SK-N-SH (cell line): ENCODE data around the gene LAPTM5. TPM values are rescaled to one million over a fixed set of nuclear protein-coding genes. Genes with fewer than 3 reads are reported as not detected.

Source experiments
- CTCF ChIA-PET: fragments of 300-600, 350-600 bp; formaldehyde crosslinking; extraction: SDS; loops from one replicate; lab custom pipeline; 2021; lab: Yijun Ruan, JAX
- POLR2A ChIA-PET: fragments of 350-600 bp; sonication (Branson Sonifier 250); formaldehyde crosslinking; extraction: SDS; loops from one replicate; lab custom pipeline; 2020; ENCODE audit warnings: antibody characterized with exemption, inconsistent platforms; lab: Yijun Ruan, JAX
- DNase-seq: peaks from one replicate; pipeline ENCODE4 v3.0.0; 2012
- H2AFZ ChIP-seq: fragments of 200-600 bp; sonication (generic); 2 replicates; pipeline ENCODE4 v1.8.1; 2016; ENCODE audit warnings: antibody characterized with exemption, mild to moderate bottlenecking, low read depth
- H3F3A ChIP-seq: fragments of 200-600 bp; sonication (generic); replicated peaks from 2 replicates; pipeline ENCODE3; 2016; ENCODE audit warnings: antibody characterized with exemption, mild to moderate bottlenecking; ENCODE audit not compliant: insufficient read depth
- H3K27ac ChIP-seq, 2 experiments: fragments of 200-500 bp in 1 of 2; fragments of 200-600 bp in 1 of 2; sonication (Bioruptor generic) in 1 of 2; sonication (generic), shearing (Covaris generic) in 1 of 2; 2 replicates each; pipeline versions ENCODE4 v1.5.1 to v1.6.1; 2014 to 2016; ENCODE audit warnings: low read depth in 2 of 2, inconsistent platforms in 1 of 2, low read length in 1 of 2, mild to moderate bottlenecking in 1 of 2, mixed read lengths in 1 of 2
- H3K27me3 ChIP-seq: fragments of 200-600 bp; sonication (generic), shearing (Covaris generic); 2 replicates; pipeline ENCODE4 v1.6.1; 2016; ENCODE audit warnings: mixed run types; ENCODE audit not compliant: insufficient read depth
- H3K36me3 ChIP-seq, 2 experiments: fragments of 200-500 bp in 1 of 2; fragments of 200-600 bp in 1 of 2; sonication (Bioruptor generic) in 1 of 2; sonication (generic) in 1 of 2; replicated peaks in 1 of 2; 2 replicates each; pipeline versions ENCODE3 to v1.5.1; 2014 to 2016; ENCODE audit warnings: low read length in 1 of 2, mild to moderate bottlenecking in 1 of 2; ENCODE audit not compliant: insufficient read depth in 2 of 2, control insufficient read depth in 1 of 2
- H3K4me1 ChIP-seq, 2 experiments: fragments of 200-500 bp in 1 of 2; fragments of 200-600 bp in 1 of 2; sonication (Bioruptor generic) in 1 of 2; sonication (generic), shearing (Covaris generic) in 1 of 2; 2 replicates each; pipeline versions ENCODE4 v1.5.1 to v1.6.1; 2014 to 2016; ENCODE audit warnings: low read depth in 1 of 2, low read length in 1 of 2, mixed run types in 1 of 2; ENCODE audit not compliant: insufficient read depth in 2 of 2, control insufficient read depth in 1 of 2
- H3K4me2 ChIP-seq: fragments of 200-600 bp; sonication (generic), shearing (Covaris generic); 2 replicates; pipeline ENCODE4 v1.6.1; 2017; ENCODE audit warnings: mixed run types
- H3K4me3 ChIP-seq, 2 experiments: fragments of 200-500 bp in 1 of 2; fragments of 200-600 bp in 1 of 2; sonication (Bioruptor generic) in 1 of 2; sonication (generic), shearing (Covaris generic) in 1 of 2; 2 replicates each; pipeline versions ENCODE4 v1.5.1 to v1.8.1; 2014 to 2016; ENCODE audit warnings: low read depth in 2 of 2, inconsistent platforms in 1 of 2, low read length in 1 of 2, mild to moderate bottlenecking in 1 of 2, mixed read lengths in 1 of 2, moderate library complexity in 1 of 2
- H3K79me2 ChIP-seq: fragments of 200-600 bp; sonication (generic); 2 replicates; pipeline ENCODE4 v1.8.1; 2017; ENCODE audit warnings: mild to moderate bottlenecking; ENCODE audit not compliant: insufficient read depth
- H3K9ac ChIP-seq: fragments of 200-600 bp; sonication (generic); 2 replicates; pipeline ENCODE4 v1.6.1; 2017; ENCODE audit warnings: mixed run types
- H3K9me2 ChIP-seq: fragments of 200-600 bp; sonication (generic); 2 replicates; pipeline ENCODE4 v1.6.1; 2017; ENCODE audit warnings: mixed run types
- H3K9me3 ChIP-seq: fragments of 200-600 bp; sonication (generic); 2 replicates; pipeline ENCODE4 v1.6.1; 2017; ENCODE audit warnings: mixed run types, mild to moderate bottlenecking, moderate library complexity
- H4K20me1 ChIP-seq: fragments of 200-600 bp; sonication (generic); 2 replicates; pipeline ENCODE4 v1.6.1; 2017; ENCODE audit warnings: mild to moderate bottlenecking, mixed run types; ENCODE audit not compliant: insufficient read depth
- CHD2 ChIP-seq: fragments of 150-350 bp; IDR thresholded peaks from 2 replicates; pipeline ENCODE4 v1.6.1; 2018; ENCODE audit warnings: low read length; ENCODE audit not compliant: partially characterized antibody
- EZH2phosphoT487 ChIP-seq: fragments of 200-600 bp; sonication (generic); IDR thresholded peaks from 2 replicates; pipeline ENCODE4 v1.6.1; 2017; ENCODE audit warnings: low read depth, mixed run types, mild to moderate bottlenecking, antibody characterized with exemption, moderate library complexity, borderline replicate concordance
- JUND ChIP-seq: IDR thresholded peaks from 2 replicates; pipeline ENCODE4 v1.4.0; 2012
- PBX3 ChIP-seq: IDR thresholded peaks from 2 replicates; pipeline ENCODE4; 2012
- REST ChIP-seq: IDR thresholded peaks from 2 replicates; pipeline ENCODE4 v1.6.1; 2012; ENCODE audit warnings: mild to moderate bottlenecking, low read depth, low read length, moderate library complexity
- RXRA ChIP-seq: IDR thresholded peaks from 2 replicates; pipeline ENCODE4 v1.4.0; 2012; ENCODE audit warnings: low read depth, mild to moderate bottlenecking, borderline replicate concordance
- TEAD4 ChIP-seq: IDR thresholded peaks from 2 replicates; pipeline ENCODE4 v1.4.0; 2012; ENCODE audit warnings: mild to moderate bottlenecking, borderline replicate concordance; ENCODE audit not compliant: insufficient read depth
- YY1 ChIP-seq: IDR thresholded peaks from 2 replicates; pipeline ENCODE4 v1.4.0; 2012; ENCODE audit warnings: low read depth, mild to moderate bottlenecking
- WGBS: methylation state at CpG from one replicate; pipeline ENCODE4 v1.1.6; 2017; ENCODE audit warnings: low lambda C conversion rate; 5-methylcytosine and 5-hydroxymethylcytosine counted together
- polyA plus RNA-seq, 3 experiments: library from polyadenylated mRNA; depleted of rRNA; stranded (reverse); fragments of >200 nt; gene quantifications; 2 replicates each; pipeline ENCODE4 v1.2.3, GENCODE V29; 2012

The LAPTM5 gene
- polyA plus RNA-seq, 1 of the 3 experiments (the other 2 are of a cell fraction), result 1.1 TPM

GRCh38 chr1:30687886-30688285 is 69.7 kb downstream of the LAPTM5 start:
- Histone ChIP-seq H4K20me1 (no peaks in the 10 kb centered on the region), H2AFZ (no peak overlapping the region), H3K79me2 (no peaks in the 10 kb centered on the region), H3K36me3 (no peaks in the 10 kb centered on the region), H3K4me1 (peaks cover 0 to 34% of the 10 kb centered on the region in 2 experiments; a peak in 2 of 4 replicates), H3K9me2 (no peaks in the 10 kb centered on the region), H3F3A (no peaks in the 10 kb centered on the region), H3K4me3 (no peak overlapping the region), H3K9me3 (no peaks in the 10 kb centered on the region), H3K27me3 (peaks cover 6% of the 10 kb centered on the region; the same call in 1 of the 2 replicates), H3K9ac (no peak overlapping the region), H3K27ac (no peak overlapping the region), H3K4me2 (no peak overlapping the region)
- TF ChIP-seq EZH2phosphoT487 (no peak), CHD2 (no peak), PBX3 (no peak), JUND (no peak), YY1 (no peak)
- CTCF ChIA-PET, result interaction anchor here (4.5 kb wide), 1 partner anchor 20 kb away, joined by 16 read pairs; no protein-coding TSS in a partner anchor
- POLR2A ChIA-PET, result no interaction called here
- WGBS, result 83% methylated on average over 6 of the region's 6 CpGs
- no peak for DNase-seq

GRCh38 chr1:30686236-30686935 is 71.2 kb downstream of the LAPTM5 start:
- no peaks in the 10 kb centered on the region for H3K9me2 ChIP-seq
- CTCF ChIA-PET, result interaction anchor here (0.8 to 2.3 kb wide), 6 partner anchors 12 to 983 kb away, joined by 3 to 16 read pairs (median 4); no protein-coding TSS in a partner anchor
- 64% methylated on average over 9 of the region's 10 CpGs for WGBS

More at GRCh38 chr1:30686236-30686935, 71.2 kb downstream of the LAPTM5 start:
- TF ChIP-seq RXRA (no peak), PBX3 (no peak), TEAD4 (no peak), REST (no peak)
- TF ChIP-seq, all 33 proteins: peak for 0
- Histone ChIP-seq H3K9me3 (no peaks in the 10 kb centered on the region), H3K4me1 (peaks cover 0 to 23% of the 10 kb centered on the region in 2 experiments; a peak in 2 of 4 replicates), H3F3A (no peaks in the 10 kb centered on the region), H3K79me2 (no peaks in the 10 kb centered on the region), H3K9ac (no peak overlapping the region), H3K4me3 (no peak overlapping the region), H3K4me2 (no peak overlapping the region), H2AFZ (no peak overlapping the region), H3K27ac (no peak overlapping the region), H3K36me3 (no peaks in the 10 kb centered on the region), H4K20me1 (no peaks in the 10 kb centered on the region), H3K27me3 (peaks cover 6% of the 10 kb centered on the region; the same call in 1 of the 2 replicates)
- POLR2A ChIA-PET, result no interaction called here
- no peak for DNase-seq
